Neural progenitor cell (in vitro differentiated cells): ENCODE data around the gene TENT5C.

Experiments used
- EZH2 ChIP-seq: fragments of 200-600 bp; sonication (generic); IDR thresholded peaks from 2 replicates; pipeline ENCODE4 v1.6.1; 2017; ENCODE audit warnings: antibody characterized with exemption, mild to moderate bottlenecking, moderate library complexity
- TF ChIP-seq, protein P1 (sequence below): fragments of 200-600 bp; sonication (generic); IDR thresholded peaks from 2 replicates; pipeline ENCODE4 v1.5.1; 2017; ENCODE audit warnings: antibody characterized with exemption, mild to moderate bottlenecking

DNA sequence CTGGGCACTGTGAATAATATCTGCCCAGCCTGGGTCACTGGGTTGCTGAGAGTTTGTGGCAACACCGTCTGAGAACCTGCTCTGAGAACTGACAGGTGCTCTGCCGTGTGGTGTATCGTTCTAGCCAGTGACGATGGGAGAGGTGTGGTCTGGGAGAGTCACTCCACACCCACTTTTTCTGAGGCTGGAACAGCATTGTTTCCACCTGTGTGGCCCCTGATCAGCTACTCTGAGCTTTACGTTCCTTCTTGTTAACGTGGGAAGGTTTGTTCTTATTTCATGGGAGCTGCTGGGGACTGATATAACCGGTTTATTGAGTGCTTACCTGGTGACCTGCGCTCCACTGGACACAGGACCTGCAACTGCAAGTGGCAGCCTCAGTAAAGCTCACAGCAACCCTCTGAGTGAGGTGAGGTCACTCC is 34.8 kb upstream of the TENT5C start:
- TF ChIP-seq, protein P1, sequence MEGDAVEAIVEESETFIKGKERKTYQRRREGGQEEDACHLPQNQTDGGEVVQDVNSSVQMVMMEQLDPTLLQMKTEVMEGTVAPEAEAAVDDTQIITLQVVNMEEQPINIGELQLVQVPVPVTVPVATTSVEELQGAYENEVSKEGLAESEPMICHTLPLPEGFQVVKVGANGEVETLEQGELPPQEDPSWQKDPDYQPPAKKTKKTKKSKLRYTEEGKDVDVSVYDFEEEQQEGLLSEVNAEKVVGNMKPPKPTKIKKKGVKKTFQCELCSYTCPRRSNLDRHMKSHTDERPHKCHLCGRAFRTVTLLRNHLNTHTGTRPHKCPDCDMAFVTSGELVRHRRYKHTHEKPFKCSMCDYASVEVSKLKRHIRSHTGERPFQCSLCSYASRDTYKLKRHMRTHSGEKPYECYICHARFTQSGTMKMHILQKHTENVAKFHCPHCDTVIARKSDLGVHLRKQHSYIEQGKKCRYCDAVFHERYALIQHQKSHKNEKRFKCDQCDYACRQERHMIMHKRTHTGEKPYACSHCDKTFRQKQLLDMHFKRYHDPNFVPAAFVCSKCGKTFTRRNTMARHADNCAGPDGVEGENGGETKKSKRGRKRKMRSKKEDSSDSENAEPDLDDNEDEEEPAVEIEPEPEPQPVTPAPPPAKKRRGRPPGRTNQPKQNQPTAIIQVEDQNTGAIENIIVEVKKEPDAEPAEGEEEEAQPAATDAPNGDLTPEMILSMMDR = no peak
- no peak for TF ChIP-seq EZH2
